K562 (cell line): ENCODE measurements around the gene PRSS37. TPM values are rescaled to one million over a fixed set of nuclear protein-coding genes. Genes with fewer than 3 reads are reported as not detected.

ENCODE experiments used
- ATAC-seq: fragments of 200-7000 bp; cut with Tn5 transposase; 3 replicates; pipeline ENCODE4 v1.9.1; 2020; ENCODE audit warnings: moderate library complexity
- BruUV-seq: library from RNA; stranded (reverse); fragments of 400-500 nt; replicated peaks from 2 replicates; lab custom pipeline; 2021; lab: Mats Ljungman, UMichigan
- CTCF ChIA-PET: fragments of 300-600 bp; formaldehyde crosslinking; extraction: SDS; loops from one replicate; lab custom pipeline; 2021; ENCODE audit warnings: low intra/inter-chr PET ratio; lab: Yijun Ruan, JAX
- POLR2A ChIA-PET: fragments of 300-600, 350-650 bp; sonication (Branson Sonifier 250); formaldehyde crosslinking; extraction: SDS; loops from one replicate; lab custom pipeline; 2021; ENCODE audit warnings: antibody characterized with exemption, inconsistent platforms; lab: Yijun Ruan, JAX
- DNase-seq, 4 experiments: peaks; one replicate each; pipeline versions ENCODE4 v3.0.0 to v3.0.0-alpha.2; 2011 to 2018; ENCODE audit warnings: low spot score in 3 of 4, mixed read lengths in 3 of 4; ENCODE audit errors: extremely low read depth in 1 of 4
- FAIRE-seq: peaks from 2 replicates; lab custom pipeline; 2011; peaks lifted over from hg19 to GRCh38; lab: Jason Lieb, UNC
- H2AFZ ChIP-seq: 2 replicates; pipeline ENCODE4 v1.6.0; 2011; ENCODE audit warnings: low read depth, low read length, control low read depth, inconsistent platforms
- H3K27ac ChIP-seq: fragments of 200-600 bp; 3 replicates; pipeline ENCODE4 v1.8.0; 2011; ENCODE audit warnings: low read depth, mild to moderate bottlenecking, control low read depth, inconsistent platforms, low read length, moderate library complexity, mixed read lengths; ENCODE audit errors: extremely low read depth
- H3K27me3 ChIP-seq, 2 experiments: fragments of 300-600 bp in 1 of 2; 2 replicates in 1 of 2; 3 replicates in 1 of 2; pipeline versions ENCODE4 v1.6.0 to v1.8.0; 2011; ENCODE audit warnings: inconsistent platforms in 2 of 2, low read length in 2 of 2, mild to moderate bottlenecking in 1 of 2, mixed read lengths in 1 of 2, moderate library complexity in 1 of 2; ENCODE audit not compliant: control insufficient read depth in 2 of 2, insufficient read depth in 2 of 2
- H3K36me3 ChIP-seq: fragments of 300-600 bp; 3 replicates; pipeline ENCODE4 v1.8.0; 2011; ENCODE audit warnings: mild to moderate bottlenecking, low read length, inconsistent platforms; ENCODE audit not compliant: control insufficient read depth, insufficient read depth
- H3K4me1 ChIP-seq, 2 experiments: fragments of 200-600 bp in 1 of 2; replicated peaks in 1 of 2; 2 replicates in 1 of 2; 3 replicates in 1 of 2; pipeline versions ENCODE4 v1.5.1 to v1.8.0; 2011; ENCODE audit warnings: inconsistent platforms in 2 of 2, low read length in 2 of 2, mild to moderate bottlenecking in 1 of 2, mixed read lengths in 1 of 2, moderate library complexity in 1 of 2; ENCODE audit not compliant: control insufficient read depth in 2 of 2, insufficient read depth in 2 of 2
- H3K4me2 ChIP-seq: 2 replicates; pipeline ENCODE4 v1.6.1; 2011; ENCODE audit warnings: low read length, control low read depth, inconsistent platforms, mixed read lengths; ENCODE audit not compliant: insufficient read depth
- H3K4me3 ChIP-seq: fragments of 200-600 bp; sonication (generic), shearing (Covaris generic); 2 replicates; pipeline ENCODE4 v1.5.1; 2016; ENCODE audit warnings: control low read depth, inconsistent platforms
- H3K79me2 ChIP-seq: fragments of 200-600 bp; 3 replicates; pipeline ENCODE4 v1.8.0; 2011; ENCODE audit warnings: low read length, inconsistent platforms; ENCODE audit not compliant: control insufficient read depth, insufficient read depth
- H3K9ac ChIP-seq, 2 experiments: 2 replicates each; pipeline versions ENCODE4 v1.6.0 to v1.6.1; 2011; ENCODE audit warnings: low read depth in 2 of 2, low read length in 2 of 2, control low read depth in 1 of 2, inconsistent platforms in 1 of 2, mild to moderate bottlenecking in 1 of 2, mixed read lengths in 1 of 2; ENCODE audit not compliant: insufficient read depth in 1 of 2
- H3K9me1 ChIP-seq: one replicate; pipeline ENCODE4 v1.6.0; 2011; ENCODE audit warnings: inconsistent platforms, mild to moderate bottlenecking, low read length, moderate library complexity; ENCODE audit not compliant: control insufficient read depth, insufficient read depth
- H3K9me3 ChIP-seq: replicated peaks from 2 replicates; pipeline ENCODE4 v1.5.1; 2011; ENCODE audit warnings: low read depth, low read length, inconsistent platforms; ENCODE audit not compliant: control insufficient read depth, insufficient read depth
- H4K20me1 ChIP-seq: replicated peaks from 2 replicates; pipeline ENCODE4 v1.6.1; 2011; ENCODE audit warnings: low read length, inconsistent platforms, mixed read lengths; ENCODE audit not compliant: control insufficient read depth, insufficient read depth
- DNMT1 ChIP-seq: fragments of 450-650 bp; IDR thresholded peaks from 2 replicates; pipeline ENCODE4 v1.6.1; 2016; ENCODE audit warnings: antibody characterized with exemption, mild to moderate bottlenecking
- EP300 ChIP-seq: IDR thresholded peaks from 2 replicates; pipeline ENCODE4 v1.6.1; 2012; ENCODE audit warnings: low read length, improper control_type of control experiment
- MAZ ChIP-seq, 2 experiments: fragments of 450-650 bp in 1 of 2; sonication (generic) in 1 of 2; formaldehyde crosslinking; IDR thresholded peaks in 1 of 2; conservative IDR thresholded peaks in 1 of 2; 2 replicates each; pipeline versions ENCODE4 v1.4.0 to v1.5.0; 2020; ENCODE audit warnings: mild to moderate bottlenecking in 1 of 2, missing genetic modification reagents in 1 of 2
- RHOXF2B ChIP-seq: fragments of 250-450 bp; sonication (Bioruptor Pico); conservative IDR thresholded peaks from 2 replicates; pipeline ENCODE4 v1.5.1; 2021
- SIN3A ChIP-seq, 2 experiments: fragments of 150-350 bp in 1 of 2; IDR thresholded peaks; 2 replicates each; pipeline ENCODE4 v1.6.1; 2011 to 2016; ENCODE audit warnings: borderline replicate concordance in 2 of 2, low read depth in 2 of 2, low read length in 2 of 2, mild to moderate bottlenecking in 2 of 2, moderate library complexity in 2 of 2; ENCODE audit not compliant: control insufficient read depth in 1 of 2
- WGBS: fragments of 100-300 bp; shearing (Covaris generic); methylation state at CpG from one replicate; pipeline ENCODE4 v1.1.6; 2016; ENCODE audit warnings: low coverage, mixed read lengths; ENCODE audit not compliant: insufficient coverage; ENCODE audit errors: missing lambda C conversion rate; 5-methylcytosine and 5-hydroxymethylcytosine counted together
- in situ Hi-C: fragments of 300-500 bp; cut with MboI; formaldehyde crosslinking; loops from 4 replicates; pipeline ENCODE4 v1.15.0; 2018; ENCODE audit warnings: inconsistent platforms, mixed read lengths
- intact Hi-C: fragments of 100-400 bp; cut with micrococcal nuclease; formaldehyde crosslinking; loops from 2 replicates; pipeline ENCODE4 v1.14.2; 2022
- polyA plus RNA-seq, 8 experiments: library from polyadenylated mRNA; depleted of rRNA in 4 of 8; stranded (reverse) in 5 of 8; unstranded in 3 of 8; fragments of >200 nt; fragmentation: Nextera tagmentation in 2 of 8; fragmentation: Illumina TruSeq in 1 of 8; extraction: Ambion mirVana in 2 of 8; extraction: Trizol in 1 of 8; gene quantifications; 2 replicates each; pipeline versions ENCODE4 v1.2.1 to v1.2.3, GENCODE V29; 2011 to 2014; ENCODE audit warnings: inconsistent platforms in 1 of 8, missing spikeins in 1 of 8
- total RNA-seq, 7 experiments: library from RNA; depleted of rRNA in 6 of 7; stranded (reverse); fragments of >200 nt in 6 of 7; fragmentation: Illumina TruSeq in 2 of 7; extraction: Trizol in 2 of 7; gene quantifications; 2 replicates each; pipeline versions ENCODE4 v1.2.1 to v1.2.3, GENCODE V29; 2011 to 2021; ENCODE audit warnings: low replicate concordance in 1 of 7
- TF ChIP-seq, protein P1 (sequence below): fragments of 250-450 bp; sonication (Bioruptor Pico); IDR thresholded peaks from 2 replicates; pipeline ENCODE4 v1.4.0; 2020; ENCODE audit warnings: borderline replicate concordance
- TF ChIP-seq, protein P2 (sequence below), 2 experiments: fragments of 450-650 bp in 1 of 2; sonication (generic) in 1 of 2; formaldehyde crosslinking in 1 of 2; IDR thresholded peaks; 2 replicates each; pipeline versions ENCODE4 v1.7.1 to v1.9.0; 2016 to 2022; ENCODE audit warnings: inconsistent platforms in 1 of 2, mild to moderate bottlenecking in 1 of 2, missing genetic modification reagents in 1 of 2
- TF ChIP-seq, protein P3 (sequence below): sonication (generic); formaldehyde crosslinking; IDR thresholded peaks from 2 replicates; pipeline ENCODE4 v1.8.0; 2022; ENCODE audit warnings: mild to moderate bottlenecking, missing genetic modification reagents

Gene PRSS37
- total and polyA plus RNA-seq, 9 of the 15 experiments (the other 6 are each of a cell fraction or from before 2014, with no cell fraction given) = not detected

DNA sequence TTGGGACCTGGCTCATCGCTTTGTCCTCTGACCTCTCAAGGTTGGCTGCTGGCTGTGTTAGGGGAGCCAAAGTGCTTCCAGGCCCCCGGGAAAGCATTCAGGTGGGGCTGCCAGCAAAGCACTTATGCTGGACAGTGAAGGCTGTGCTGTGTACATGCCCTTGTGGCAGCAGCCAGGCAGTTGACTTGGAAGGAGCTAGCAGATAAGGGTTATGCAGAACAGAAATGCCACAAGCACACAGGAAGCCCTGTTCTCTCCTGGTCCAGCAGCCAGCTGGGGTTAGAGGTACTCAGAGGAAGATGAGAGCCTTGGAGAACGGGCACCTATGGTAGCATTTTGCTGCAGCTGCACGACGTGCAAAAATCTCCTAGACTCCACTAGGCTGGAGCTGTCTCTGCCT, 39.7 kb upstream of the PRSS37 start (continued):
- TF ChIP-seq, protein P1, sequence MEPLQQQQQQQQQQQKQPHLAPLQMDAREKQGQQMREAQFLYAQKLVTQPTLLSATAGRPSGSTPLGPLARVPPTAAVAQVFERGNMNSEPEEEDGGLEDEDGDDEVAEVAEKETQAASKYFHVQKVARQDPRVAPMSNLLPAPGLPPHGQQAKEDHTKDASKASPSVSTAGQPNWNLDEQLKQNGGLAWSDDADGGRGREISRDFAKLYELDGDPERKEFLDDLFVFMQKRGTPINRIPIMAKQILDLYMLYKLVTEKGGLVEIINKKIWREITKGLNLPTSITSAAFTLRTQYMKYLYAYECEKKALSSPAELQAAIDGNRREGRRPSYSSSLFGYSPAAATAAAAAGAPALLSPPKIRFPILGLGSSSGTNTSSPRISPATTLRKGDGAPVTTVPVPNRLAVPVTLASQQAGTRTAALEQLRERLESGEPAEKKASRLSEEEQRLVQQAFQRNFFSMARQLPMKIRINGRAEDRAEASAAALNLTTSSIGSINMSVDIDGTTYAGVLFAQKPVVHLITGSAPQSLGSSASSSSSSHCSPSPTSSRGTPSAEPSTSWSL (CRISPR knock-in tag) = no peak
- TF ChIP-seq MAZ (CRISPR knock-in tag; conservative IDR thresholded peaks at IDR 0.05 in 1 of 2, IDR thresholded peaks at IDR 0.05 in 1 of 2) = no peak
- TF ChIP-seq RHOXF2B (CRISPR knock-in tag) = no peak
- TF ChIP-seq, all 486 proteins: peak for 0

DNA sequence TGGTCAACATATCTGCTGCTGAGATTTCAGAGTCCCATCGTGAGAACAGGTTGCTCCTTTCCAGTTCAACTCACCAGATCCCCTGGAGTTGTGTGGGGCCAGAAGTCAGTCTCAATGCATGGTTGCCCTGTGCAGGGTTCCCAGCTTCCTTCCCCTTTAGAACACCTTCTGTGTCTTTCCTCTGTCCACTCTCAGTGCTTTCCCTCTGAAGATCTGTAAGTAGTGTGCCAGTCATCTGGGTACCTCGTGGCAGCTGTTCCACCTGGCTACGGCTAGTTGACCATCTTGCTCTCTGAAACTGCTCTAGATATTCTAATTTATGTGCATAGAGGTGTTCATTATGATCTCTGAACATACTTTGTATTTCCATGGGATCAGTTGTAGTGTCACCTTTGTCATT, 36.1 kb upstream of the PRSS37 start:
- no peaks in the 10 kb centered on the region for H3K36me3 ChIP-seq
- POLR2A ChIA-PET = no interaction called here
- no peak for DNase-seq
- H3K9ac ChIP-seq = no peak overlapping the region
- no TSS peak for BruUV-seq
- H3K4me1 ChIP-seq = no peaks in the 10 kb centered on the region
- no peak for ATAC-seq
- H3K27me3 ChIP-seq = no peaks in the 10 kb centered on the region
- 0% methylated on average over 3 of the region's 3 CpGs for WGBS
- H2AFZ ChIP-seq = no peak overlapping the region
- H3K9me3 ChIP-seq = no peaks in the 10 kb centered on the region
- FAIRE-seq = no peak
- H3K27ac ChIP-seq = no peak overlapping the region
- in situ Hi-C loops = no loop called here
- H3K4me2 ChIP-seq = no peak overlapping the region
- intact Hi-C loops = no loop called here
- CTCF ChIA-PET = no interaction called here
- no peaks in the 10 kb centered on the region for H3K9me1 ChIP-seq
- H4K20me1 ChIP-seq = no peaks in the 10 kb centered on the region
- H3K79me2 ChIP-seq = no peaks in the 10 kb centered on the region
- H3K4me3 ChIP-seq = no peak overlapping the region
- TF ChIP-seq, protein P2, sequence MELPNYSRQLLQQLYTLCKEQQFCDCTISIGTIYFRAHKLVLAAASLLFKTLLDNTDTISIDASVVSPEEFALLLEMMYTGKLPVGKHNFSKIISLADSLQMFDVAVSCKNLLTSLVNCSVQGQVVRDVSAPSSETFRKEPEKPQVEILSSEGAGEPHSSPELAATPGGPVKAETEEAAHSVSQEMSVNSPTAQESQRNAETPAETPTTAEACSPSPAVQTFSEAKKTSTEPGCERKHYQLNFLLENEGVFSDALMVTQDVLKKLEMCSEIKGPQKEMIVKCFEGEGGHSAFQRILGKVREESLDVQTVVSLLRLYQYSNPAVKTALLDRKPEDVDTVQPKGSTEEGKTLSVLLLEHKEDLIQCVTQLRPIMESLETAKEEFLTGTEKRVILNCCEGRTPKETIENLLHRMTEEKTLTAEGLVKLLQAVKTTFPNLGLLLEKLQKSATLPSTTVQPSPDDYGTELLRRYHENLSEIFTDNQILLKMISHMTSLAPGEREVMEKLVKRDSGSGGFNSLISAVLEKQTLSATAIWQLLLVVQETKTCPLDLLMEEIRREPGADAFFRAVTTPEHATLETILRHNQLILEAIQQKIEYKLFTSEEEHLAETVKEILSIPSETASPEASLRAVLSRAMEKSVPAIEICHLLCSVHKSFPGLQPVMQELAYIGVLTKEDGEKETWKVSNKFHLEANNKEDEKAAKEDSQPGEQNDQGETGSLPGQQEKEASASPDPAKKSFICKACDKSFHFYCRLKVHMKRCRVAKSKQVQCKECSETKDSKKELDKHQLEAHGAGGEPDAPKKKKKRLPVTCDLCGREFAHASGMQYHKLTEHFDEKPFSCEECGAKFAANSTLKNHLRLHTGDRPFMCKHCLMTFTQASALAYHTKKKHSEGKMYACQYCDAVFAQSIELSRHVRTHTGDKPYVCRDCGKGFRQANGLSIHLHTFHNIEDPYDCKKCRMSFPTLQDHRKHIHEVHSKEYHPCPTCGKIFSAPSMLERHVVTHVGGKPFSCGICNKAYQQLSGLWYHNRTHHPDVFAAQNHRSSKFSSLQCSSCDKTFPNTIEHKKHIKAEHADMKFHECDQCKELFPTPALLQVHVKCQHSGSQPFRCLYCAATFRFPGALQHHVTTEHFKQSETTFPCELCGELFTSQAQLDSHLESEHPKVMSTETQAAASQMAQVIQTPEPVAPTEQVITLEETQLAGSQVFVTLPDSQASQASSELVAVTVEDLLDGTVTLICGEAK (IDR thresholded peaks at IDR 0.05) = no peak
- TF ChIP-seq, protein P2 (CRISPR knock-in tag; IDR thresholded peaks at IDR 0.05) = no peak
- TF ChIP-seq SIN3A (IDR thresholded peaks at IDR 0.05; ENCODE audit: borderline replicate concordance in 2 of 2, control insufficient read depth in 1 of 2, low read depth in 2 of 2, low read length in 2 of 2) = no peak
- TF ChIP-seq, protein P3, sequence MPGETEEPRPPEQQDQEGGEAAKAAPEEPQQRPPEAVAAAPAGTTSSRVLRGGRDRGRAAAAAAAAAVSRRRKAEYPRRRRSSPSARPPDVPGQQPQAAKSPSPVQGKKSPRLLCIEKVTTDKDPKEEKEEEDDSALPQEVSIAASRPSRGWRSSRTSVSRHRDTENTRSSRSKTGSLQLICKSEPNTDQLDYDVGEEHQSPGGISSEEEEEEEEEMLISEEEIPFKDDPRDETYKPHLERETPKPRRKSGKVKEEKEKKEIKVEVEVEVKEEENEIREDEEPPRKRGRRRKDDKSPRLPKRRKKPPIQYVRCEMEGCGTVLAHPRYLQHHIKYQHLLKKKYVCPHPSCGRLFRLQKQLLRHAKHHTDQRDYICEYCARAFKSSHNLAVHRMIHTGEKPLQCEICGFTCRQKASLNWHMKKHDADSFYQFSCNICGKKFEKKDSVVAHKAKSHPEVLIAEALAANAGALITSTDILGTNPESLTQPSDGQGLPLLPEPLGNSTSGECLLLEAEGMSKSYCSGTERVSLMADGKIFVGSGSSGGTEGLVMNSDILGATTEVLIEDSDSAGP (CRISPR knock-in tag) = no peak
- no peak for TF ChIP-seq EP300
- TF ChIP-seq DNMT1 = no peak
